OCI-M2 (cell line): ENCODE measurements around the gene CD6.
"Not testable (repeated sequence)": the region's sequence is repeated elsewhere in the genome, so short reads cannot be mapped to it uniquely, and the experiment has no call there.

Experiments used
- DNase-seq: peaks from one replicate; lab custom pipeline; 2025; ENCODE audit not compliant: unreplicated experiment; lab: John Stamatoyannopoulos, UW

CD6 gene

GRCh38 chr11:61049063-61049377, 77.5 kb downstream of the CD6 start:
- no peak for DNase-seq

DNA sequence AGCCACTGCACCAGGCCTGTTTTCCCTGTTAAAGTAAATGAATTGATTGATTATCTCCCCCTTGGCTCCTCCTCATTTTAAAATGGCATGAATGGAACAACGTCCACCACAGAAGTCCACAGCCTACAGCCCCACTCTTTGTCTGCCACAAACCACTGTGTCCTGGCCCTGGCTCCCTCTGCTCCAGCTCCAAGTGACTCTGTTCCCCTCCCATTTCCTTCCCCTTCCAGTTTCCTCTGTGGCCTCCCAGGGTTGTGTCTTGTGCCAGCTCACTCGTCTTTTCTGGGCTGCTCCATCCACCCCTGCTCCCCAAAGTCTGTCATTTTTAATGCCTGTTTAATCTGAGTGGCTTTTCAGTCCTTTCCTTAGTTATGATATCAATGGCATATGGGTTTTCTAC, 78.4 kb downstream of the CD6 start:
- DNase-seq = no peak

DNA sequence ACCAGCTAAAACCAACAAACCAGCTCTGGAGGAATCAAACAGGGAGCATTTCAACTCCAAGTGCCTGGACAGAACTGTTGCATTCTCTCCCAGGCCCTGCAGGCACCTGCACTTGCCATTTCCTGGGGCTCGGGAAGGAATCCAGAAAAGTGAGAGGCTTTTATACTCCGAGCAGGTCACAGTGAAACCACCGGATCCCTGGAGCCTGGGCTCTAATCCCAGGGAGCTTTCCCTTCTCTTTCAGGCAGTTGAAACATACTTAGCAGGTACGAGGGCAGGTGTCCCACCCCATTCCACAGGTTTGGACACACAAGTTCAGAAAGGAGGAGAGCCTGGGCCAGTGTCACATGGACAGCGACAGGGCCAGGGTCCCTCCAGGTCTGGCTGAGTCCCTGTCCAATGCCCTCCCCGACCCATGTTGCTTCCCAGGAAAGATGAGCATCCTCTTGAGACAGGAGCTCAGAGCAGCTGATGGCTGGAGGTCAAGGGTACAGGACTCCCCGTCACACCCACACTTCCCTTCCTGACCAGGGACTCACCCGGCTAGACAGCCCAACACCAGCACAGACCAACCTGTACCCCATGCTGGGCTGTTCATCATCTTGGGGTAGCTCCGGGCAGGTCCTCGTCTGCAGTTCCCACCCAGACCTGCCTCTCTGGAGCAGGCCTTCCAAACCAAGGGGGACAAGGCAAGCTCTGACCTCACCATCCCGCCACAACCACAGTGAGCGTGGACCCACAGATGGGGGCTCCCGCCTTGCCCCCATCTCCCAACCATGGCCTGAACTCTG, 80.9 kb downstream of the CD6 start:
- DNase-seq = no peak

- DNase-seq = no peak
These were observed 81.7 kb downstream of the CD6 start for GRCh38 chr11:61053191-61053590.

DNA sequence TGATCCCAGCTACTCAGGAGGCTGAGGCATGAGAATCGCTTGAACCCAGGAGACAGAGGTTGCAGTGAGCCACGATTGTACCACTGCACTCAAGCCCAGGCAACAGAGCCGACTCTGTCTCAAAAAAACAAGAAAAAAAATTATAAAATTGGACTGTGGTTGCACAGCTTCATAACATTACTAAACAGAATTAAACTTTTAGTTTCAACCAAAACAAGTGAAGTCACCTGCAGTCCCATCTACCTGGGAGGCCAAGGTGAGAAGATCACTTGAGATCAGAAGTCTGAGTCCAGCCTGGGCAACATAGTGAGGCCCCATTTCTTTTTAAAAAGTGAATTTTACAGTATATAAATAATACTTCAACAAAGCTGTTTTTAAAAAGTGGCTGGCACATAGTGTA, 83.0 kb downstream of the CD6 start:
- DNase-seq = no peak

DNA sequence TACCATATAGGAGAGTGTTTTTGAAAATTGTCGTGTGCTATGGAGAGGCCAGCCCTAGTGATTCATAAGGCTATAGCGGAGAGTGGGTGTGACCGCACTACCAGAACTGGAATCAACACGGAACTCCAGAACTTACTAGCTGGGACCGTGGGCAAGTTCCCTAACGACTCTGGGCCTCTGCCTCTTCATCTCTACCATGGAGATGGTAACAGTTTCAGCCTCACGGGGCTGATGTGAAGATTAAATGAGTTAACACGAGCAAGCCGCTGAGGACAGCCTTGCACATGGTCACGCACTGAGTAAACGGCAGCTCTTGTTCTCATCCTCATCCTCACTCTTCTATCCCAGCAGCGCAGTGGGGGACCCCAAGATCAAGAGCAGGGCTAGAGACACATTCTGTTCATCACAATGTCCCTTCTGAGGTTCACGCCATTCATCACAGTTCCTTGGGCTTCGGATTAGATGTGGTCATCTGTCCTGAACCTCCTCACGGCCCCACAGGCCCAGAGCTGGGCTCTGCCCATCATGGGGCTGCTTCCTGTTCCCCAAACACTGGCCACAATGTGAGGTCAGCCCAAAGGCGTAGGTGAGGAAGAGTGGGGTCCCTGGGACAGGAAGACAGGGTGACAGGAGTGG, 83.6 kb downstream of the CD6 start:
- DNase-seq = no peak

DNA sequence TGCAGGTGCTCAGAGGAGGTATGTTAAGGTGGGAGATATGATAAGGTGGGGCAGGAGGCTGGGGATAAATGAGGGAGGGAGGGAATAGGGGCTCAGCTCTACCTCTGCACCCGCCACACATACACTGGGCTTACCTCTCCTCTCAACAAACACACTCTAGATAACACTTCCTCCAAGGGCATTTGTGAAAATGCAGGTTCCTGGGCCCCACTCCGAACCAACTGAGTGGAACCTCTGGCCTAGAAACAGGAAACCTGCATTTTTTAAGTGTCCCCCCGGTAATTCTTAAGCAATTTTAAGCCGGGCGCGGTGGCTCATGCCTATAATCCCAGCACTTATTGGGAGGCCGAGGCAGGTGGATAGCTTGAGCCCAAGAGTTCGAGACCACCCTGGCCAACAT, 84.3 kb downstream of the CD6 start:
- no peak for DNase-seq

DNA sequence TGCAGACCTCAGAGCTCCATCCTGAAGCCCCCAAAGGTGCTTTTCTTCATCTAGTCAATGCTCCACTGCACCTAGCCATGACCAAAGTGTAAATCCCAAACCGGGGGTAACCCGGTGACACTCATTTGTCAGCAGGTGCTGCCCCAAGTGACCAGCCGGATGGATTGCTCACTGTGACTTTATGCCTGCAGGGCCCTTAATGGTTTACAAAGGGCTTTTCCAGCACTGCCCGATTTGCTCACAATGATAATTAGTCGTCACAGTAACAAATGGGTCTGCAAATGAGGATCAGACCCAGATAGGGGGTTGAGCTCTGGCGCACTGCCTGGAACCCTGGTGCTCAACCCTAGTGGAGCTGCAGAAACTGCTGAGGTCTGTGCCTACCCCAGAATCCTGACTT, 85.1 kb downstream of the CD6 start:
- DNase-seq = no peak

DNA sequence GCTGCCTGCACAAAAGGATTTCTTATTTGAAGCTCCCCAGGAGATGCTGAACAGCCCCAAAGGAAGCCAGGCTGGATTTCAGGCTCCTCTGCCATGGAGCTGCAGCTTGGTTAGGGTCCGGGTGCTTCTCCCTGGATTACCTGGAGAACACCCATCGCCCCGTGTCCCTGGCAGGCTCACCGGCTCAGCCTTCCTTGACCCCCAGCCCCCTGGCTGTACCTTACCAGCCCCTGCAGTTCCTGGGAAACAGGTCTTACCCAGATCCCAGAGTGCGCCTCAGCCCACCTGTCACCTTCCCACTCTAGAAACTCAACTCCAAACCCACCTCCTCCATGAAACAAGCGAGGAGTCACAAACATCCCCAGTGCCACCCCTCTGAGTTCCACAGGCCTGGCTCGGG, 85.5 kb downstream of the CD6 start:
- DNase-seq = no peak

DNA sequence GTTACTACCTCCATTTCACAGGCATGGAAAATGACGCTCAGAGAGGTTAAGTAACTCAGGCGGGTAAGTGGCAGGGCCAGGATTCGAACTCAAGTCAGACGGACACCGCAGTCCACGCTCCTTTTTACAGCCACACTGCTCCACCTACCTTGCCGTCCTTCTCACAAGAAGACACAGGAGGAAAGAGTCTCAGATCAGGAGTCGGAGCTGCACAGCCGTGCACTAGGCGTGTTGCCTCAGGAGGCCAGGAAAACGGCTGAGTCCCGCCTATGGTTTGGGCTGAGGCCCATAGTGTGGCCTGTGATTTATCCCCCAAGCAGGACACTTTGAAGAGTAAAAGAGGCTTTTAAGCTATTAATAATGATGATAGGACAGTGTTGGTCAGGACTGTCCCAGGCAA, 86.1 kb downstream of the CD6 start:
- DNase-seq = no peak

DNA sequence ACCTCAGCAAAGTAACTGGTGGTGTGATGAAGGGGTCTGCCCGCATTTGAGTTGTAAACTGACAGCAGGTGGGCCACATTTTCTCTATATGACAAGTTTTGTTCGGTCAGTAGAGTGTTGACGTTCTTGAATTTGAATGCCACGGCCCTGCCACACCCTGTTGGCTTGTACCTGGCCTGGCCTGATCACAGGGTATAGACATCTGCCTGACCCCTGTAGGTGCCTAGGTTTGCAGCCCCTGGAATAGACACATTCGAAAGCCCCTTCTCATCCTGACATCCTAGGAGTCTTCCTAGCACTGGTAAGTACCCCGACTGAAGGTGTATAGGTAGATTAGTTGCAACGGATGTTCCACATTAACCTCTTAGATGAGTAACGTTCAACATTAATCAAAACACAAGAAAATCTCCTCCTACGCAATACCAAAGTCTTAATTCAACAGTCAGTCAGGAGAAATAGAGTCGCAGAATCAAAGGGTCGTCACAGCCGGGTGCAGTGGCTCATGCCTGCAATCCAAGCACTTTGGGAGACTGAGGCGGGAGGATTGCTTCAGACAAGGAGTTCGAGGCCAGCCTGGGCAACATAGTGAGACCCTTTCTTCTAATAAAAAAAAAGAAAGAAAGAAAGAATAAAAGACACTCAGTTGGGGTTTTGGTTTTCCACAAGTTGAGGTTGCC, 87.2 kb downstream of the CD6 start:
- DNase-seq = no peak

- DNase-seq = no peak
These were observed 87.8 kb downstream of the CD6 start for GRCh38 chr11:61059260-61059752.

DNA sequence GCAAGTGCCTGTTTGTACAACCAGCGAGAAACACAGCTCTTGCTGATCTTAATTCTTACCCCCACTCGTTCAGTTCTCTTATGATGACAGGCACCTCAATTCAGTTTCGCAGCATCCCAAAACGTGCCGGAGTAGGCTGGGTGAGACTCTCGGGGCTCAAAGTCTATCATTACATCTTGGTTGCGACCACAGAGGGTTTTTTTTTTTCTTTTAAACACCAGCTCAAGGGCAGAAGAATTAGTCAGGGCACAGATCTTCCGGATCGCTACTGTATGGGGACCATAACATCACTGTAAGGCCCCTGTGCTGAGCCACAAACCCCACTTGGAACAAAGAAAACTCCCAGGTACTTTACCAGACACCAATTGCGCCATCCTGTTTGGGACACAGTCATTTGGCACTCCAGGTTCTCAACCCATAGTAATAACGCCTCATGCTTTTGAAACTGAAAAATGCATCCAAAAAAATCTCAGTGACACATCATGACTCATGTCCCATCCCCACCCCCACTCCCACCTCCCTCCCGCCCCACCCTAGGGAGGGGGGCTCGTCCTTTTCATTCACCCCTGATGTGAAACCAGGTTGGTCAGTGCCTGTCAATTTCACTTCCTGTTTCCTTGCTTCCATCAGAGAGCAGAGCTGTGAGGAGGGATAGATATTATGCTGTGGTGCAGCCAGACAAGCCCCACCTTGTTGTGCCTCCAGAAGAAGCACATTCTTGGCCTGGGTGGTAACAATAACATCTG, 89.8 kb downstream of the CD6 start:
- no peak for DNase-seq

DNA sequence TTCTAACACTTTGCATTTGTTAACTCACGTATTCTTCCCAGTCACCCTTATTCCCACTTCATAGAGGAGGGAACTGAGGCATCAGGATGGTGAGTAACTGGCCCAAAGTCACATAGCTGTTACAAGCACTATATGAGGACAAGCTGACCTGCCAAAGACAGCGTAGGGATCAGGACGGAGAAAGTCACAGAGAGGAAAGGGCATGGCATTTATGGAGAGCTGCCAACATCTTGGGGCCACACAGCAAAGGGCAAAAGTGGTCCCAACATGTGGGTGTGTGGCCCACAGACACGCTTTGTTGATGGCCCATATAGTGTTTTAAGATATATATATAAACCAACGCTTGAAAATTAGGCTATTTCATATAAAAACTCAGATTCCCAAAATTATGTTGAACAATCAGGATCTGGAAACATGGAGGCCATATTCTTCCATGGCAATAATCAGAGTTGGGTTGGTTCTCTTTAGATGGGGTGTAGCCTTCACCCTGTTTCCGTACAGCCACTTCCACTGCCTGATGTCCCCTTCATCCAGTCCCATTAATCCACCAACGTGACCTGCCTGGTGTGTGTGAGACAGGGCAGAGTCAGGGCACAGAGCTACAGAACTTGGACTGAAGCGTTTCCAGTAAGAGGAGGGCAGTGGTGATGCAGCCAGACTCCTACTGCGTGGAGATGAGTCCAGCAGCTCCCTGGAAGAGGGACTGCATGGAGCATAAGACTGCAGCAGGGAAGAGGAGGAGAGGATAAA, 90.9 kb downstream of the CD6 start:
- no peak for DNase-seq

DNA sequence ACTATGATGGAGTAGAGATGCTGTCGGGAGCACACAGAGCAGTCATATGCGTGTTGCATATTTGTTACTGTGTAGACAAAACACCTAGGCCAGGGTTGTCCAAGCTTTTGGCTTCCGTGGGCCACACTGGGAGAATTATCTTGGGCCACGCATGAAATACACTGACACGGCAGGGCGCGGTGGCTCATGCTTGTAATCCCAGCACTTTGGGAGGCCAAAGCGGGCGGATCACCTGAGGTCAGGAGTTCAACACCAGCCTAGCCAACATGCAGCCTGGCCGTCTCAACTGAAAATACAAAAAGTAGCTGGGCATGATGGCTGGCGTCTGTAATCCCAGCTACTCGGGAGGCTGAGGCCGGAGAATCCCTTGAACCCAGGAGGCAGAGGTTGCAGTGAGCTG, 93.8 kb downstream of the CD6 start:
- DNase-seq = not testable (repeated sequence)

- no peak for DNase-seq
These were observed 94.6 kb downstream of the CD6 start for GRCh38 chr11:61065955-61066638.

DNA sequence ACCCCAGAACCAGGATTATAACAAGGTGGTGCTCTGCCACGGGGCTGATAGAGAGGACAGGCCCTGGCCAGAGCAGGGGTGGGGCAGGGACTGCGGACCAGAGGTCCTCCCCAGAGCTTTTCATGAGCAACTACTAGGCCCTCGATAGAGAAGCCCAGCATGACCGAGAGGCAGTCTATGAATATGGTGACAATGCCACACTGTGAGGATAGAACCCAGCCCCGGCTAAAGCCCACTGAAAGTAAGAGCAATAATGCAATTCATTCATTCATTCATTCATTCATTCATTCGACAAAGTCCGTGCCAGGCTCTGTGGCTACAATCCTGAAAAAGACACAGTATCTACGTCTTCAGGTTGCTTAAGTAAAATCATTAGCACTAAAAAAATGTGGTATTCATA, 95.2 kb downstream of the CD6 start:
- DNase-seq = no peak

GRCh38 chr11:61067782-61068446, 96.4 kb downstream of the CD6 start:
- no peak for DNase-seq

GRCh38 chr11:61068581-61068980, 97.1 kb downstream of the CD6 start:
- no peak for DNase-seq

- no peak for DNase-seq
These were observed 97.9 kb downstream of the CD6 start for GRCh38 chr11:61069427-61069826.
